Measurements from ENCODE around the gene CCPG1. TPM values are rescaled to one million over a fixed set of nuclear protein-coding genes. Genes with fewer than 3 reads are reported as not detected.

Gene CCPG1
- polyA plus RNA-seq, 1 donor from 2014 or later: 64.2 TPM

DNA sequence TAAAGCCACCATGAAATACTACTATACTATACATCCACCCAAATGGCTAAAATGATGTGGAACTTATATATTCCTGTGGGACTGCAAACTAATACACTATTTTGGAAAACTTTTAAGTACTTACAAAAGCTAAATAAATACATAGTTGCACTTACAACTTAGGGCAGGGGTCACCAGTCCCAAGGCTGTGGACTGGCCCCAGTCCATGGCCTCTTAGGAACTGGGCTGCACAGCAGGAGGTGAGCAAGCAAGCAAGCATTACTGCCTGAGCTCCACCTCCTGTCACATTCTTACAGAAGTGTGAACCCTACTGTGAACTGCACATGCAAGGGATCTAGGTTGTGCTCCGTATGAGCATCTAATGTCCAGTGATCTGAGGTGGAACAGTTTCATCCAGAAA, 71.0 kb downstream of the CCPG1 start:
- H3K36me3 ChIP-seq (ENCODE audit: insufficient read depth, low read length): no peaks in the 10 kb centered on the region

GRCh38 chr15:55334997-55335396, 73.2 kb downstream of the CCPG1 start:
- H3K9me3 ChIP-seq (ENCODE audit: low read length): no peaks in the 10 kb centered on the region
- H3F3A ChIP-seq (ENCODE audit: insufficient read depth, low read length, poor library complexity, severe bottlenecking): no peaks in the 10 kb centered on the region
- no peak overlapping the region for H3K4me3 ChIP-seq (ENCODE audit: low read length)
- H3K9me2 ChIP-seq (ENCODE audit: insufficient read depth, low read length): no peaks in the 10 kb centered on the region
- no peak overlapping the region for H3K27ac ChIP-seq (ENCODE audit: low read length)
- no peak overlapping the region for H2AFZ ChIP-seq (ENCODE audit: low read depth, low read length)
- no peaks in the 10 kb centered on the region for H3K36me3 ChIP-seq (ENCODE audit: insufficient read depth, low read length)
- no peaks in the 10 kb centered on the region for H4K20me1 ChIP-seq (ENCODE audit: insufficient read depth)
- H3K9ac ChIP-seq (ENCODE audit: low read length): no peak overlapping the region
- no peak overlapping the region for H3K4me2 ChIP-seq (ENCODE audit: low read length)
- no peaks in the 10 kb centered on the region for H3K79me2 ChIP-seq (replicated peaks; ENCODE audit: insufficient read depth, low read length)
- H3K27me3 ChIP-seq (ENCODE audit: insufficient read depth, low read depth, low read length): no peaks in the 10 kb centered on the region
- TF ChIP-seq, protein P1, sequence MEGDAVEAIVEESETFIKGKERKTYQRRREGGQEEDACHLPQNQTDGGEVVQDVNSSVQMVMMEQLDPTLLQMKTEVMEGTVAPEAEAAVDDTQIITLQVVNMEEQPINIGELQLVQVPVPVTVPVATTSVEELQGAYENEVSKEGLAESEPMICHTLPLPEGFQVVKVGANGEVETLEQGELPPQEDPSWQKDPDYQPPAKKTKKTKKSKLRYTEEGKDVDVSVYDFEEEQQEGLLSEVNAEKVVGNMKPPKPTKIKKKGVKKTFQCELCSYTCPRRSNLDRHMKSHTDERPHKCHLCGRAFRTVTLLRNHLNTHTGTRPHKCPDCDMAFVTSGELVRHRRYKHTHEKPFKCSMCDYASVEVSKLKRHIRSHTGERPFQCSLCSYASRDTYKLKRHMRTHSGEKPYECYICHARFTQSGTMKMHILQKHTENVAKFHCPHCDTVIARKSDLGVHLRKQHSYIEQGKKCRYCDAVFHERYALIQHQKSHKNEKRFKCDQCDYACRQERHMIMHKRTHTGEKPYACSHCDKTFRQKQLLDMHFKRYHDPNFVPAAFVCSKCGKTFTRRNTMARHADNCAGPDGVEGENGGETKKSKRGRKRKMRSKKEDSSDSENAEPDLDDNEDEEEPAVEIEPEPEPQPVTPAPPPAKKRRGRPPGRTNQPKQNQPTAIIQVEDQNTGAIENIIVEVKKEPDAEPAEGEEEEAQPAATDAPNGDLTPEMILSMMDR (IDR thresholded peaks at IDR 0.05; ENCODE audit: poor library complexity, severe bottlenecking): no peak
- TF ChIP-seq MXI1 (conservative IDR thresholded peaks at IDR 0.05; ENCODE audit: poor library complexity, severe bottlenecking): no peak
- TF ChIP-seq TAF1 (IDR thresholded peaks at IDR 0.05; ENCODE audit: low read depth): no peak
- no peak for TF ChIP-seq EZH2 (IDR thresholded peaks at IDR 0.05; ENCODE audit: borderline replicate concordance, insufficient read depth, low read length, poor library complexity, severe bottlenecking)
- no peak for TF ChIP-seq EP300 (conservative IDR thresholded peaks at IDR 0.05; ENCODE audit: poor library complexity, severe bottlenecking)
- TF ChIP-seq RAD21 (conservative IDR thresholded peaks at IDR 0.05): no peak
- no peak for TF ChIP-seq REST (IDR thresholded peaks at IDR 0.05; ENCODE audit: borderline replicate concordance)
- no peak for TF ChIP-seq POLR2AphosphoS5 (IDR thresholded peaks at IDR 0.05)

More for the DNA sequence above, 71.0 kb downstream of the CCPG1 start:
- Histone ChIP-seq H3K9me2 (ENCODE audit: insufficient read depth, low read length) (no peaks in the 10 kb centered on the region), H4K20me1 (ENCODE audit: insufficient read depth) (no peaks in the 10 kb centered on the region), H3K4me3 (ENCODE audit: low read length) (no peak overlapping the region), H3K79me2 (replicated peaks; ENCODE audit: insufficient read depth, low read length) (no peaks in the 10 kb centered on the region), H3K9ac (ENCODE audit: low read length) (no peak overlapping the region), H3K9me3 (ENCODE audit: low read length) (no peaks in the 10 kb centered on the region), H2AFZ (ENCODE audit: low read depth, low read length) (no peak overlapping the region), H3K27me3 (ENCODE audit: insufficient read depth, low read depth, low read length) (no peaks in the 10 kb centered on the region), H3K27ac (ENCODE audit: low read length) (no peak overlapping the region), H3K4me2 (ENCODE audit: low read length) (no peak overlapping the region), H3F3A (ENCODE audit: insufficient read depth, low read length, poor library complexity, severe bottlenecking) (no peaks in the 10 kb centered on the region)
- TF ChIP-seq REST (IDR thresholded peaks at IDR 0.05; ENCODE audit: borderline replicate concordance) (no peak), SMC3 (conservative IDR thresholded peaks at IDR 0.05; ENCODE audit: poor library complexity) (no peak), POLR2AphosphoS5 (IDR thresholded peaks at IDR 0.05) (no peak), EZH2 (IDR thresholded peaks at IDR 0.05; ENCODE audit: borderline replicate concordance, insufficient read depth, low read length, poor library complexity, severe bottlenecking) (no peak), RAD21 (conservative IDR thresholded peaks at IDR 0.05) (no peak), EP300 (conservative IDR thresholded peaks at IDR 0.05; ENCODE audit: poor library complexity, severe bottlenecking) (no peak), MXI1 (conservative IDR thresholded peaks at IDR 0.05; ENCODE audit: poor library complexity, severe bottlenecking) (no peak), TAF1 (IDR thresholded peaks at IDR 0.05; ENCODE audit: low read depth) (no peak)
- TF ChIP-seq, protein P1 (IDR thresholded peaks at IDR 0.05; ENCODE audit: poor library complexity, severe bottlenecking): no peak
